ENCODE data around the gene TTLL11. TPM values are rescaled to one million over a fixed set of nuclear protein-coding genes. Genes with fewer than 3 reads are reported as not detected.
A peak's percentile ranks its signal among the peaks of the same experiment; 100 is the strongest.

Gene TTLL11
- total and polyA plus RNA-seq, 4 donors = 3.6 to 7.8 (median 5.9) TPM

DNA sequence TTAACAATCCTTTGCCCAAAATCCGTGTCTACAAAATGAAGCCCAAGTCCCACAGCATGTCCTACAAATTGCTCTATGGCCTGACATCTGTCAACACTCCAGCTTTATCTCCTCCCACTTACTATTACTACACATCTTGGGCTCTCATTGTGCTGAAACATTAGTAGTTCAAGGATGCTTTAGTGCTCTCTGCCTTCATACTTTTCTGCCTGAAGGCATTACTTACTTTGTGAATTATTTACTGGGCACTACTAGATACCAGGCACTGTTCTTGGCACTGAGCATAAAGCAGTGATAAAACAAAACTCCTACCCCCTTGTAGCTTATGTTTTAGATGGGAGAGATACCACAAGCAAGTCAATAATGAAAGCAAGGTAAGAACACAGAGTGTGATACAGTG is 113.4 kb downstream of the TTLL11 start:
- peaks cover 0 to 2% (median 0%) of the 10 kb centered on the region in 4 donors for H3K36me3 ChIP-seq (ENCODE audit: control insufficient read depth in 4 of 4, insufficient read depth in 4 of 4, low read length in 4 of 4)
- H3K9me3 ChIP-seq (ENCODE audit: control insufficient read depth in 4 of 4, insufficient read depth in 3 of 4, low read length in 3 of 4) = no peaks in the 10 kb centered on the region
- DNase-seq (no peak), ATAC-seq (ENCODE audit: insufficient read depth, low FRiP score) (peak; percentile 30)
- H3K27ac ChIP-seq (ENCODE audit: low read depth in 1 of 2, low read length in 1 of 2) = no peak overlapping the region
- no peaks in the 10 kb centered on the region for H3K27me3 ChIP-seq (ENCODE audit: control insufficient read depth in 3 of 3, insufficient read depth in 3 of 3, low read length in 2 of 3)
- H3K9ac ChIP-seq (ENCODE audit: insufficient read depth in 1 of 2, low read length in 2 of 2) = no peak overlapping the region
- TF ChIP-seq, protein P1, sequence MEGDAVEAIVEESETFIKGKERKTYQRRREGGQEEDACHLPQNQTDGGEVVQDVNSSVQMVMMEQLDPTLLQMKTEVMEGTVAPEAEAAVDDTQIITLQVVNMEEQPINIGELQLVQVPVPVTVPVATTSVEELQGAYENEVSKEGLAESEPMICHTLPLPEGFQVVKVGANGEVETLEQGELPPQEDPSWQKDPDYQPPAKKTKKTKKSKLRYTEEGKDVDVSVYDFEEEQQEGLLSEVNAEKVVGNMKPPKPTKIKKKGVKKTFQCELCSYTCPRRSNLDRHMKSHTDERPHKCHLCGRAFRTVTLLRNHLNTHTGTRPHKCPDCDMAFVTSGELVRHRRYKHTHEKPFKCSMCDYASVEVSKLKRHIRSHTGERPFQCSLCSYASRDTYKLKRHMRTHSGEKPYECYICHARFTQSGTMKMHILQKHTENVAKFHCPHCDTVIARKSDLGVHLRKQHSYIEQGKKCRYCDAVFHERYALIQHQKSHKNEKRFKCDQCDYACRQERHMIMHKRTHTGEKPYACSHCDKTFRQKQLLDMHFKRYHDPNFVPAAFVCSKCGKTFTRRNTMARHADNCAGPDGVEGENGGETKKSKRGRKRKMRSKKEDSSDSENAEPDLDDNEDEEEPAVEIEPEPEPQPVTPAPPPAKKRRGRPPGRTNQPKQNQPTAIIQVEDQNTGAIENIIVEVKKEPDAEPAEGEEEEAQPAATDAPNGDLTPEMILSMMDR (IDR thresholded peaks at IDR 0.05; ENCODE audit: control extremely low read depth, extremely low read depth) = no peak
- peaks cover 0 to 4% (median 2%) of the 10 kb centered on the region in 5 donors for H3K4me1 ChIP-seq (ENCODE audit: control insufficient read depth in 5 of 5, insufficient read depth in 5 of 5, low read length in 5 of 5)
- no peak overlapping the region for H3K4me3 ChIP-seq
- 69 to 77% methylated on average over 1 of the region's 1 CpG for WGBS, 2 donors

GRCh38 chr9:121976751-121977150 is 116.4 kb downstream of the TTLL11 start:
- Histone ChIP-seq H3K27me3 (ENCODE audit: control insufficient read depth in 3 of 3, insufficient read depth in 3 of 3, low read length in 2 of 3) (no peaks in the 10 kb centered on the region), H3K27ac (ENCODE audit: low read depth in 1 of 2, low read length in 1 of 2) (no peak overlapping the region)

DNA sequence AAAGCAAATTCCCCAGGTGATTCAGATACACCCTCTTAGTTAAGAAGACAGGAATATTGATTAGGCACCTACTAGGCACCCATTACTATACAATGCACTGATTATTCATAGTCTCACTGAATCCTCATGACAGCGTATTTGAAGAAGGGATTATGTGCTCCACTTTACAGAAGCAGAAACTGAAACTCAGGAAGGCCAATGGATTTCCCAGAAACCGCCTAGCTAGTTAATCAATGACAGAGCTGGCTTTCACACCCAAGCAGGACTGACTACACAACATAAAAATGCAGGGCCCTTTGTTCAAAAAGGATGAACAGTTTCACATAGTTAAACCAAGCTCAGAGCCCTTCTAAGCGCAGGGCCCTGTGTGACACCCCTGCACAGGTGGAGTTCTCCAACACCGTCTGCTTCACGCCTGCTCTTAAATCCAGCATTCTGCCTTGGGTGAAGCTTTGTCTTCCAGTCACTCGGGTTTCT is 117.3 kb downstream of the TTLL11 start:
- DNase-seq = peak; percentile 43 to 79 (median 50)
- 66 to 87% methylated on average over 6 of the region's 6 CpGs for WGBS, 2 donors
- no peak overlapping the region for H3K9ac ChIP-seq (ENCODE audit: insufficient read depth in 1 of 2, low read length in 2 of 2)

More at GRCh38 chr9:121976751-121977150, 116.4 kb downstream of the TTLL11 start:
- TF ChIP-seq, protein P1 (IDR thresholded peaks at IDR 0.05; ENCODE audit: control extremely low read depth, extremely low read depth) = no peak
- WGBS, 2 donors = 82 to 83% methylated on average over 1 of the region's 1 CpG
- ATAC-seq (ENCODE audit: insufficient read depth, low FRiP score) = no peak
- H3K4me3 ChIP-seq = no peak overlapping the region
- no peak overlapping the region for H3K9ac ChIP-seq (ENCODE audit: insufficient read depth in 1 of 2, low read length in 2 of 2)
- H3K4me1 ChIP-seq (ENCODE audit: control insufficient read depth in 5 of 5, insufficient read depth in 5 of 5, low read length in 5 of 5) = peaks cover 0 to 4% (median 0%) of the 10 kb centered on the region in 5 donors
- DNase-seq = no peak
- no peaks in the 10 kb centered on the region for H3K9me3 ChIP-seq (ENCODE audit: control insufficient read depth in 4 of 4, insufficient read depth in 3 of 4, low read length in 3 of 4)
- peaks cover 0 to 4% (median 0%) of the 10 kb centered on the region in 4 donors for H3K36me3 ChIP-seq (ENCODE audit: control insufficient read depth in 4 of 4, insufficient read depth in 4 of 4, low read length in 4 of 4)

More for the DNA sequence above, 117.3 kb downstream of the TTLL11 start:
- peak; percentile 59 for ATAC-seq (ENCODE audit: insufficient read depth, low FRiP score)
- TF ChIP-seq, protein P1 (IDR thresholded peaks at IDR 0.05; ENCODE audit: control extremely low read depth, extremely low read depth) = no peak
- Histone ChIP-seq H3K4me1 (ENCODE audit: control insufficient read depth in 5 of 5, insufficient read depth in 5 of 5, low read length in 5 of 5) (peaks cover 0 to 4% (median 0%) of the 10 kb centered on the region in 5 donors), H3K9me3 (ENCODE audit: control insufficient read depth in 4 of 4, insufficient read depth in 3 of 4, low read length in 3 of 4) (no peaks in the 10 kb centered on the region), H3K27ac (ENCODE audit: low read depth in 1 of 2, low read length in 1 of 2) (peak overlapping the region in 1 of 2 donors; percentile 79), H3K36me3 (ENCODE audit: control insufficient read depth in 4 of 4, insufficient read depth in 4 of 4, low read length in 4 of 4) (peaks cover 0 to 4% (median 0%) of the 10 kb centered on the region in 4 donors), H3K4me3 (no peak overlapping the region), H3K27me3 (ENCODE audit: control insufficient read depth in 3 of 3, insufficient read depth in 3 of 3, low read length in 2 of 3) (no peaks in the 10 kb centered on the region)
